ENCODE results near the gene ASB17. TPM values are rescaled to one million over a fixed set of nuclear protein-coding genes. Genes with fewer than 3 reads are reported as not detected.

Gene ASB17
- total and polyA plus RNA-seq, 2 experiments from 2014 or later: not detected

GRCh38 chr1:75952016-75952415, 19.8 kb upstream of the ASB17 start:
- H3K9me2 ChIP-seq (ENCODE audit: insufficient read depth): 0 out of 2 replicates have a peak, but pooled peaks cover 1% of the 10 kb centered on the region

More at GRCh38 chr1:75952016-75952415, 19.8 kb upstream of the ASB17 start:
- no peak for DNase-seq (ENCODE audit: low spot score)
- Histone ChIP-seq H3K27ac (ENCODE audit: low read depth) (no peak overlapping the region), H3F3A (replicated peaks; ENCODE audit: low read depth) (no peaks in the 10 kb centered on the region), H3K27me3 (ENCODE audit: insufficient read depth) (no peaks in the 10 kb centered on the region), H2AFZ (no peak overlapping the region), H3K4me1 (ENCODE audit: insufficient read depth) (no peaks in the 10 kb centered on the region), H3K4me3 (no peak overlapping the region), H3K4me2 (no peak overlapping the region), H3K36me3 (ENCODE audit: insufficient read depth) (no peaks in the 10 kb centered on the region), H4K20me1 (replicated peaks; ENCODE audit: insufficient read depth) (no peaks in the 10 kb centered on the region), H3K79me2 (replicated peaks; ENCODE audit: insufficient read depth) (no peaks in the 10 kb centered on the region)
- Mint-ChIP-seq H3K4me1 (peaks cover 2% of the 10 kb centered on the region; the same call in 2 of the 3 replicates), H3K27me3 (ENCODE audit: insufficient read depth, low read depth, poor library complexity) (no peaks in the 10 kb centered on the region), H3K9me3 (peaks cover 6% of the 10 kb centered on the region; the same call in 1 of the 3 replicates), H3K4me3 (no peak overlapping the region), H3K36me3 (ENCODE audit: low read depth) (no peaks in the 10 kb centered on the region), H3K27ac (no peak overlapping the region)
- ATAC-seq: no peak
- TF ChIP-seq STAT1 (IDR thresholded peaks at IDR 0.05; ENCODE audit: unreplicated experiment) (no peak), EZH2phosphoT487 (IDR thresholded peaks at IDR 0.05; ENCODE audit: unreplicated experiment) (no peak), REST (IDR thresholded peaks at IDR 0.05; ENCODE audit: unreplicated experiment) (no peak), ZNF462 (CRISPR knock-in tag; IDR thresholded peaks at IDR 0.05) (no peak), POLR2AphosphoS5 (IDR thresholded peaks at IDR 0.05; ENCODE audit: low read depth) (no peak), EZH2 (IDR thresholded peaks at IDR 0.05; ENCODE audit: low read depth, unreplicated experiment) (no peak), CREB1 (CRISPR knock-in tag; IDR thresholded peaks at IDR 0.05; ENCODE audit: low read depth) (no peak), JUNB (IDR thresholded peaks at IDR 0.05; ENCODE audit: unreplicated experiment) (no peak), ETS1 (IDR thresholded peaks at IDR 0.05) (no peak), ZNF114 (CRISPR knock-in tag; IDR thresholded peaks at IDR 0.05) (no peak), ZNF331 (CRISPR knock-in tag; IDR thresholded peaks at IDR 0.05; ENCODE audit: low read depth) (no peak), NANOG (IDR thresholded peaks at IDR 0.05; ENCODE audit: borderline replicate concordance) (no peak)
- TF ChIP-seq, protein P1, sequence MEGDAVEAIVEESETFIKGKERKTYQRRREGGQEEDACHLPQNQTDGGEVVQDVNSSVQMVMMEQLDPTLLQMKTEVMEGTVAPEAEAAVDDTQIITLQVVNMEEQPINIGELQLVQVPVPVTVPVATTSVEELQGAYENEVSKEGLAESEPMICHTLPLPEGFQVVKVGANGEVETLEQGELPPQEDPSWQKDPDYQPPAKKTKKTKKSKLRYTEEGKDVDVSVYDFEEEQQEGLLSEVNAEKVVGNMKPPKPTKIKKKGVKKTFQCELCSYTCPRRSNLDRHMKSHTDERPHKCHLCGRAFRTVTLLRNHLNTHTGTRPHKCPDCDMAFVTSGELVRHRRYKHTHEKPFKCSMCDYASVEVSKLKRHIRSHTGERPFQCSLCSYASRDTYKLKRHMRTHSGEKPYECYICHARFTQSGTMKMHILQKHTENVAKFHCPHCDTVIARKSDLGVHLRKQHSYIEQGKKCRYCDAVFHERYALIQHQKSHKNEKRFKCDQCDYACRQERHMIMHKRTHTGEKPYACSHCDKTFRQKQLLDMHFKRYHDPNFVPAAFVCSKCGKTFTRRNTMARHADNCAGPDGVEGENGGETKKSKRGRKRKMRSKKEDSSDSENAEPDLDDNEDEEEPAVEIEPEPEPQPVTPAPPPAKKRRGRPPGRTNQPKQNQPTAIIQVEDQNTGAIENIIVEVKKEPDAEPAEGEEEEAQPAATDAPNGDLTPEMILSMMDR (conservative IDR thresholded peaks at IDR 0.05; ENCODE audit: low read depth in 2 of 2): no peak
